Kidney epithelial cell (primary cell): ENCODE results near the gene PTPN2. TPM values are rescaled to one million over a fixed set of nuclear protein-coding genes. Genes with fewer than 3 reads are reported as not detected.
A peak's percentile ranks its signal among the peaks of the same experiment; 100 is the strongest.

ENCODE experiments used
- DNase-seq: peaks from one replicate; pipeline ENCODE4 v3.0.0-alpha.2; 2010; ENCODE audit warnings: low read depth
- H3K27me3 ChIP-seq: 2 replicates; pipeline ENCODE4 v1.6.0; 2011; ENCODE audit warnings: low read length; ENCODE audit not compliant: control insufficient read depth, insufficient read depth
- H3K36me3 ChIP-seq: 2 replicates; pipeline ENCODE4 v1.5.1; 2011; ENCODE audit warnings: low read length; ENCODE audit not compliant: control insufficient read depth, insufficient read depth
- H3K4me3 ChIP-seq: 2 replicates; pipeline ENCODE4 v1.5.1; 2011; ENCODE audit warnings: low read depth, mild to moderate bottlenecking, control low read depth, low read length
- CTCF ChIP-seq: IDR thresholded peaks from 2 replicates; pipeline ENCODE4 v1.5.1; 2011; ENCODE audit warnings: mild to moderate bottlenecking, moderate library complexity, low read length, control low read depth, inconsistent platforms; ENCODE audit not compliant: insufficient read depth, poor library complexity, severe bottlenecking
- total RNA-seq: library from RNA; depleted of rRNA; stranded (reverse); fragments of >200 nt; gene quantifications from 2 replicates; pipeline ENCODE4 v1.2.3, GENCODE V29; 2015

The PTPN2 gene
- total RNA-seq, 1 donor from 2014 or later = 38.5 TPM

- no peak for DNase-seq
- no peak for TF ChIP-seq CTCF
- Histone ChIP-seq H3K36me3 (no peaks in the 10 kb centered on the region), H3K27me3 (no peaks in the 10 kb centered on the region), H3K4me3 (no peak overlapping the region)
Observed at GRCh38 chr18:12867441-12868123, 16.5 kb downstream of the PTPN2 start.

- H3K27me3 ChIP-seq = no peaks in the 10 kb centered on the region
- no peak for DNase-seq
- H3K36me3 ChIP-seq = no peaks in the 10 kb centered on the region
- TF ChIP-seq CTCF = no peak
- no peak overlapping the region for H3K4me3 ChIP-seq
Observed at GRCh38 chr18:12863687-12864216, 20.3 kb downstream of the PTPN2 start.

DNA sequence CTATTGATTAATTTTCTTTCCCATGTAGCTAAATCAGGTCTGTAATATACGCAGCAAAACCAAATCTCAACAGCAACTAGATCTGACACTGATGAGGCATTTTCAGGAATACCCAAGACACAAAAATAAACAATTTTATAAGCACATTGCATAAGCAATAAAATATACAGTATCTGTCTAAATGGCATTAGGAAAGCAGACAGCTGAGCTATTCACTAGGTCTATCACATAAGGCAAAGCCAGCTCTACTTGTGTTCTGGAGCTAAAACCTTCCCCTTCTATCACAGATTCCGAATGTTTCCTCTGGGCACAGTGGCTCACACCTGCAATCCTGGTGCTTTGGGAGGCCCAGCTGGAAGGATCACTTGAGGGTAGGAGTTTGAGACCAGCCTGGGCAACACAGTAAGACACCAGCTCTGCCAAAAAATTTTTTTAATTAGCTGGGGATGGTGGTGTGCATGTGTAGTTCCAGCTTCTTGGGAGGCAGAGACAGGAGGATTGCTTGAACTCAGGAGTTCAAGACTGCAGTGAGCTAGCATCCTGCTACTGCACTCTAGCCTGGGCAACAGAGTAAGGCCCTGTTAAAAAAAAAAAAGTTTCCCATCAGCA lies 21.1 kb downstream of the PTPN2 start:
- TF ChIP-seq CTCF = no peak
- Histone ChIP-seq H3K27me3 (no peaks in the 10 kb centered on the region), H3K4me3 (no peak overlapping the region), H3K36me3 (no peaks in the 10 kb centered on the region)
- no peak for DNase-seq

DNA sequence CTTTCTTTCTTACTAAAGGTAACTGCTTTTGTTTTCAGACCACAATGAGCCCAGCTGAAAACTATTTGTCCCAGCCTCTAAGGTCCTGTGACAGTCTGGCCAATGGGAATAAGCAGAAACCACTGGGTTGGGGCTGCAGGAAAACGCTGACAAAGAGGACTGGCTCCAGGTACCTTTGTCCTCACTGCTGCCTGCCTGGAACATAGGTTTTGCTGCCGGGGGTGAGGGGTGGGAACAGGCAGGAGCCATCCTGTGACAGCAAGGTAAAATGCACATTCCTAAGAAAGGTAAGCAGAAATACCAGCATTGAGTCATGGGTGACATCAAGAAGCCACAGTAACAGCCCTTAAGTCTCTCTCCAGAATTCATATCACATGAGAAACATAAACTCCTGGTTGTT lies 21.6 kb downstream of the PTPN2 start:
- DNase-seq = peak; percentile 56
- Histone ChIP-seq H3K4me3 (no peak overlapping the region), H3K27me3 (no peaks in the 10 kb centered on the region), H3K36me3 (no peaks in the 10 kb centered on the region)
- TF ChIP-seq CTCF = no peak

- Histone ChIP-seq H3K27me3 (no peaks in the 10 kb centered on the region), H3K4me3 (no peak overlapping the region), H3K36me3 (peaks cover 1% of the 10 kb centered on the region)
- DNase-seq = no peak
- no peak for TF ChIP-seq CTCF
Observed at GRCh38 chr18:12861637-12862036, 22.4 kb downstream of the PTPN2 start.
